Measurements from ENCODE around the gene FCRLB. TPM values are rescaled to one million over a fixed set of nuclear protein-coding genes. Genes with fewer than 3 reads are reported as not detected.
A peak's percentile ranks its signal among the peaks of the same experiment; 100 is the strongest.

The FCRLB gene
- total and polyA plus RNA-seq, 2 donors (not counting 1 experiment from before 2014, with no cell fraction given), result 3.8 to 6.4 TPM

- peak overlapping the region; percentile 71 for H3K4me3 Mint-ChIP-seq
- peak overlapping the region; percentile 32 for H3K4me2 ChIP-seq (replicated peaks; ENCODE audit: low read depth, low read length, poor library complexity, severe bottlenecking)
- H3K27ac ChIP-seq (ENCODE audit: low read length in 2 of 2), result no peak overlapping the region
- H2AFZ ChIP-seq (ENCODE audit: insufficient read depth, low read depth, low read length, poor library complexity, severe bottlenecking), result no peak overlapping the region
- no peaks in the 10 kb centered on the region for H3K27me3 Mint-ChIP-seq
- no peak overlapping the region for H3K4me3 ChIP-seq (ENCODE audit: control extremely low read depth in 1 of 5, extremely low read depth in 1 of 5, insufficient read depth in 1 of 5, low read depth in 2 of 5, low read length in 4 of 5)
- H4K20me1 ChIP-seq (ENCODE audit: control insufficient read depth, insufficient read depth, low read length, poor library complexity, severe bottlenecking), result no peaks in the 10 kb centered on the region
- H3K4me1 ChIP-seq (ENCODE audit: control insufficient read depth in 2 of 2, insufficient read depth in 2 of 2, low read length in 2 of 2), result peaks cover 19 to 26% of the 10 kb centered on the region in 2 donors
- H3K27ac Mint-ChIP-seq, result peak overlapping the region; percentile 39
- DNase-seq (peak; percentile 70), ATAC-seq (ENCODE audit: low read depth) (peak; percentile 28)
- H3K9me3 Mint-ChIP-seq (ENCODE audit: insufficient read depth), result no peaks in the 10 kb centered on the region
- intact Hi-C loops (cut with micrococcal nuclease), result loop anchor here (2.0 to 10.0 kb wide), 3 partner anchors 15 to 369 kb away; partner anchors contain the start of gene DUSP12
- H3K9me3 ChIP-seq (ENCODE audit: control extremely low read depth in 1 of 3, control insufficient read depth in 2 of 3, insufficient read depth in 1 of 3, low read length in 2 of 3), result no peaks in the 10 kb centered on the region
- no peak overlapping the region for H3K9ac ChIP-seq (ENCODE audit: low read length)
- peaks cover 35% of the 10 kb centered on the region for H3K4me1 Mint-ChIP-seq
- ChIA-PET POLR2A (interaction anchor here (1.3 kb wide), 1 partner anchor 14 kb away, joined by 4 read pairs; the partner anchor contains the start of gene DUSP12), CTCF (interaction anchor here (0.8 to 2.2 kb wide), 6 partner anchors 10 to 274 kb away, joined by 3 to 7 read pairs (median 4); partner anchors contain the start of gene DUSP12)
- WGBS (ENCODE audit: insufficient coverage), result 100% methylated on average over 3 of the region's 7 CpGs
- TF ChIP-seq EZH2 (IDR thresholded peaks at IDR 0.05; ENCODE audit: borderline replicate concordance, insufficient read depth, low read depth, low read length, poor library complexity, severe bottlenecking) (no peak), CTCF (IDR thresholded peaks at IDR 0.05) (peak; percentile 78)
- no peaks in the 10 kb centered on the region for H3K27me3 ChIP-seq (replicated peaks in 1 of 4; ENCODE audit: control extremely low read depth in 1 of 4, control insufficient read depth in 3 of 4, insufficient read depth in 4 of 4, low read length in 3 of 4)
- peaks cover 0 to under 1% of the 10 kb centered on the region in 2 experiments for H3K36me3 ChIP-seq (replicated peaks in 1 of 2; ENCODE audit: control extremely low read depth in 1 of 2, control insufficient read depth in 1 of 2, extremely low read depth in 1 of 2, insufficient read depth in 2 of 2, low read length in 1 of 2)
- peaks cover 31% of the 10 kb centered on the region for H3K79me2 ChIP-seq (ENCODE audit: control insufficient read depth, insufficient read depth, low read length)
Observed at GRCh38 chr1:161763522-161764098, 42.3 kb downstream of the FCRLB start.

Measured in B cell (primary cell).